Thoracic aorta (tissue), 2 donors: ENCODE results near the gene CACNA1B. TPM values are rescaled to one million over a fixed set of nuclear protein-coding genes. Genes with fewer than 3 reads are reported as not detected.

Experiments used
- ATAC-seq: fragments of 150-250 bp; one replicate; pipeline ENCODE4 v1.8.0; 2017; ENCODE audit warnings: low read depth; ENCODE audit not compliant: insufficient number of reproducible peaks, low FRiP score
- DNase-seq: peaks from one replicate; pipeline ENCODE4 v3.0.0-alpha.2; 2020; ENCODE audit warnings: low spot score
- H3K27ac ChIP-seq, 2 donors: fragments of 200-600 bp; sonication (generic); 1 replicate in 1 of 2; 2 replicates in 1 of 2; pipeline ENCODE4 v1.5.1; 2016; ENCODE audit warnings: mild to moderate bottlenecking in 2 of 2, moderate library complexity in 2 of 2
- H3K27me3 ChIP-seq: fragments of 200-600 bp; sonication (generic); replicated peaks from 2 replicates; pipeline ENCODE4 v1.6.0; 2016; ENCODE audit warnings: mild to moderate bottlenecking; ENCODE audit not compliant: insufficient read depth
- H3K36me3 ChIP-seq: fragments of 200-600 bp; sonication (generic); one replicate; pipeline ENCODE4 v1.5.1; 2016
- H3K4me1 ChIP-seq, 2 donors: fragments of 200-600 bp; sonication (generic); 1 replicate in 1 of 2; 2 replicates in 1 of 2; pipeline versions ENCODE4 v1.5.1 to v1.6.0; 2016; ENCODE audit warnings: low read depth in 2 of 2, mild to moderate bottlenecking in 1 of 2; ENCODE audit not compliant: control insufficient read depth in 1 of 2
- H3K4me3 ChIP-seq: fragments of 200-600 bp; sonication (generic); 2 replicates; pipeline ENCODE4 v1.5.1; 2016; ENCODE audit warnings: mild to moderate bottlenecking
- H3K9me3 ChIP-seq: fragments of 200-600 bp; sonication (generic); 2 replicates; pipeline ENCODE4 v1.5.1; 2016
- CTCF ChIP-seq: fragments of 200-600 bp; sonication (generic); IDR thresholded peaks from one replicate; pipeline ENCODE4 v1.5.1; 2019; ENCODE audit warnings: antibody characterized with exemption
- total RNA-seq, 2 donors: library from RNA; depleted of rRNA; stranded (reverse); fragments of >200 nt; gene quantifications; one replicate each; pipeline versions ENCODE4 v1.1.0 to v1.2.3, GENCODE V29; 2016

Gene CACNA1B
- total RNA-seq, 2 donors from 2014 or later, result 0.07 to 0.14 TPM

- Histone ChIP-seq H3K4me1 (no peaks in the 10 kb centered on the region), H3K9me3 (no peaks in the 10 kb centered on the region), H3K4me3 (no peak overlapping the region), H3K36me3 (no peaks in the 10 kb centered on the region), H3K27me3 (no peaks in the 10 kb centered on the region), H3K27ac (no peak overlapping the region)
- no peak for TF ChIP-seq CTCF
- DNase-seq (no peak), ATAC-seq (no peak)
Measured at GRCh38 chr9:137988051-137988450, 110.5 kb downstream of the CACNA1B start.

GRCh38 chr9:137988701-137989100 lies 111.1 kb downstream of the CACNA1B start:
- H3K4me1 ChIP-seq, result no peaks in the 10 kb centered on the region
- no peaks in the 10 kb centered on the region for H3K27me3 ChIP-seq
- TF ChIP-seq CTCF, result no peak
- H3K36me3 ChIP-seq, result no peaks in the 10 kb centered on the region
- DNase-seq, result no peak
- no peak for ATAC-seq
- H3K27ac ChIP-seq, result no peak overlapping the region
- no peaks in the 10 kb centered on the region for H3K9me3 ChIP-seq
- H3K4me3 ChIP-seq, result no peak overlapping the region

- no peak overlapping the region for H3K4me3 ChIP-seq
- no peaks in the 10 kb centered on the region for H3K9me3 ChIP-seq
- no peak for DNase-seq
- ATAC-seq, result no peak
- no peaks in the 10 kb centered on the region for H3K27me3 ChIP-seq
- no peak for TF ChIP-seq CTCF
- H3K27ac ChIP-seq, result no peak overlapping the region
- H3K36me3 ChIP-seq, result no peaks in the 10 kb centered on the region
- no peaks in the 10 kb centered on the region for H3K4me1 ChIP-seq
Measured at GRCh38 chr9:137989156-137989555, 111.6 kb downstream of the CACNA1B start.

GRCh38 chr9:137989999-137990715 lies 112.6 kb downstream of the CACNA1B start:
- H3K9me3 ChIP-seq, result no peaks in the 10 kb centered on the region
- H3K4me1 ChIP-seq, result no peaks in the 10 kb centered on the region
- TF ChIP-seq CTCF, result no peak
- ATAC-seq, result no peak
- DNase-seq, result no peak
- no peak overlapping the region for H3K27ac ChIP-seq
- no peaks in the 10 kb centered on the region for H3K27me3 ChIP-seq
- H3K36me3 ChIP-seq, result no peaks in the 10 kb centered on the region
- no peak overlapping the region for H3K4me3 ChIP-seq

- H3K4me3 ChIP-seq, result no peak overlapping the region
- no peaks in the 10 kb centered on the region for H3K36me3 ChIP-seq
- H3K9me3 ChIP-seq, result no peaks in the 10 kb centered on the region
- no peak overlapping the region for H3K27ac ChIP-seq
- H3K27me3 ChIP-seq, result no peaks in the 10 kb centered on the region
- no peaks in the 10 kb centered on the region for H3K4me1 ChIP-seq
- ATAC-seq (no peak), DNase-seq (no peak)
- TF ChIP-seq CTCF, result no peak
Measured at GRCh38 chr9:138003485-138004190, 126.1 kb downstream of the CACNA1B start.
